ENCODE data around the gene HPCAL1.

- no peak for TF ChIP-seq POLR2A (IDR thresholded peaks at IDR 0.05)
- TF ChIP-seq CTCF (IDR thresholded peaks at IDR 0.05): no peak
Observed at GRCh38 chr2:10422732-10423399, 120.2 kb downstream of the HPCAL1 start.

Data from tibial nerve (tissue), 3 donors.